ENCODE measurements around the gene MYL11.

GRCh38 chr16:30358577-30358936 lies 16.0 kb upstream of the MYL11 start:
- no peak for TF ChIP-seq CTCF (IDR thresholded peaks at IDR 0.05; ENCODE audit: low read length)
- no peak for TF ChIP-seq EZH2 (optimal IDR thresholded peaks at IDR 0.05; ENCODE audit: low read depth, low read length)
- no peak for TF ChIP-seq EZH2phosphoT487 (IDR thresholded peaks at IDR 0.05; ENCODE audit: low read length)
